ENCODE results near the gene CCT2.

DNA sequence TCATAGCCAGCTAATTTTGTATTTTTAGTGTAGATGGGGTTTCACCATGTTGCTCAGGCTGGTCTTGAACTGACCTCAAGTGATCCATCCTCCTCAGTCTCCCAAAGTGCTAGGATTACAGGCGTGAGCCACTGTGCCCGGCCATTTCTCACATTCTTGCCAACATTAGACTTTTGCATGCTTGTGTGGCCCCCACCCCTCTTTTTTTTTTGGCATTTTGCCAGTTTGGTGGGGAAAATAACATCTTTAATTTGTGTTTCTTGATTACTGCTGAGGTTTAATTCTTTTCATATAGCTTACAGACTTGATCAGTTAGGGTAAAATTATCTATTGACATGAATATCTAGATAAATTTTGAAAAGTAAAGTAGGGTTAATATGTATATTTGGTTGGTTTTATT, 3.8 kb downstream of the CCT2 start:
- no peak for TF ChIP-seq BRCA1 (CRISPR knock-in tag; IDR thresholded peaks at IDR 0.05)
- no peak for TF ChIP-seq POLR2AphosphoS5 (IDR thresholded peaks at IDR 0.05; ENCODE audit: low read depth, low read length)
- TF ChIP-seq KAT7 (CRISPR knock-in tag; IDR thresholded peaks at IDR 0.05; ENCODE audit: borderline replicate concordance) = no peak
- no peak for TF ChIP-seq REST (IDR thresholded peaks at IDR 0.05; ENCODE audit: borderline replicate concordance in 1 of 2, low read depth in 1 of 2, low read length in 2 of 2)
- TF ChIP-seq POLR2A (IDR thresholded peaks at IDR 0.05; ENCODE audit: insufficient read depth in 1 of 2, low read depth in 2 of 2, low read length in 2 of 2) = no peak; a peak in 1 of 4 replicates
- no peak for TF ChIP-seq TGIF2 (CRISPR knock-in tag; IDR thresholded peaks at IDR 0.05)
- TF ChIP-seq NFIC (IDR thresholded peaks at IDR 0.05; ENCODE audit: low read length) = no peak
